Parathyroid adenoma (tissue), 2 donors: ENCODE results near the gene SP9.

Experiments
- H2AFZ ChIP-seq: fragments of 300-600 bp; sonication (generic); one replicate; pipeline ENCODE4 v1.7.0; 2017; ENCODE audit warnings: antibody characterized with exemption, mild to moderate bottlenecking
- H3K27ac ChIP-seq: fragments of 300-600 bp; sonication (generic); one replicate; pipeline ENCODE4 v1.7.0; 2017
- H3K27me3 ChIP-seq: fragments of 300-600 bp; sonication (generic); one replicate; pipeline ENCODE4 v1.7.0; 2017; ENCODE audit warnings: low read length; ENCODE audit not compliant: control insufficient read depth, insufficient read depth
- H3K36me3 ChIP-seq: fragments of 300-600 bp; sonication (generic); one replicate; pipeline ENCODE4 v1.7.0; 2017; ENCODE audit warnings: low read length; ENCODE audit not compliant: control insufficient read depth, insufficient read depth
- H3K4me1 ChIP-seq: fragments of 300-600 bp; sonication (generic); one replicate; pipeline ENCODE4 v1.7.0; 2017; ENCODE audit warnings: control low read depth
- H3K4me2 ChIP-seq: fragments of 300-600 bp; sonication (generic); one replicate; pipeline ENCODE4 v1.7.0; 2017; ENCODE audit warnings: low read length
- H3K4me3 ChIP-seq: fragments of 300-600 bp; sonication (generic); one replicate; pipeline ENCODE4 v1.7.0; 2017; ENCODE audit warnings: low read depth, low read length
- H3K79me2 ChIP-seq: fragments of 300-600 bp; sonication (generic); one replicate; pipeline ENCODE4 v1.7.0; 2017; ENCODE audit warnings: control low read depth
- H3K9ac ChIP-seq: fragments of 300-600 bp; sonication (generic); one replicate; pipeline ENCODE4 v1.7.0; 2017; ENCODE audit warnings: mild to moderate bottlenecking
- H3K9me3 ChIP-seq: fragments of 300-600 bp; sonication (generic); one replicate; pipeline ENCODE4 v1.7.0; 2017; ENCODE audit warnings: low read length; ENCODE audit not compliant: control insufficient read depth
- CTCF ChIP-seq: fragments of 300-600 bp; sonication (generic); IDR thresholded peaks from one replicate; pipeline ENCODE4 v1.7.0; 2017; ENCODE audit warnings: antibody characterized with exemption, mild to moderate bottlenecking
- donor health status: primary hyperparathyroidism.

SP9 gene

DNA sequence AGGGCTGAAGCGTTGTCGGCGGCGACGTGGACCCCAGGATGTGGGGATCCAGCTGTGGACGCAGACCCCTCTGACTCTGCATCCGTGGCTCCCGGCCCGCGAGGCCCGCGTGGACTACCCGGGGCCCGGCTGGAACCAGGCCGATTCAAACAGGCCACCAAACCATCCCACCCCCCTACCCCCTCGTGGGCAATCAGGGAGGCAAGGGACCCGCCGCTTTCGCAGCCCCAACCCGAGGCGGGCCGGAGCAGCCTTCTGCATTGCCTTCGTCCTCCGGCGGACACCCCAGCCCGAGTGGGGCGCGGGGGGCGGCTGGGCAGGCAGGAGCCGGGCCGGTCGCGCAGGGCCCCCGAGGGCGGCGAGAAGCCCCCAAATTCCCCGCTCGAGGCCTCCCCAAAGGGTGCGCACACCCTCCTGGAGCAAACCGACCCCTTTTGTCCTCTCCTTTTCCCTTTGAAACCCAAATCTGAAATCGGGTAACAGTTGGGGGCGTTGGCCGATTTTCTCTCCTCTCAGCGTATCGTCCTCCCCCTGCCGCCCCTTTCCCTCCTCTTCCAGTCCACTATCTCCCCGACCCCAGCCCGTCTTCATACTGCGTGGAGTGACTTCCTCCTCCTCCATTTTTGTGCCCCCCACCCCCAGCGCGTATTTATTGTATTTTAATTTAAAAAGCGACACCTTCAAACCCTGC lies 7.4 kb downstream of the SP9 start:
- Histone ChIP-seq H3K27ac (no peak overlapping the region), H3K4me3 (no peak overlapping the region), H3K4me1 (no peaks in the 10 kb centered on the region), H3K9ac (no peak overlapping the region), H3K4me2 (no peak overlapping the region), H3K79me2 (no peaks in the 10 kb centered on the region), H3K9me3 (no peaks in the 10 kb centered on the region), H3K36me3 (no peaks in the 10 kb centered on the region), H2AFZ (no peak overlapping the region), H3K27me3 (peaks cover 51% of the 10 kb centered on the region)
- TF ChIP-seq CTCF: no peak

DNA sequence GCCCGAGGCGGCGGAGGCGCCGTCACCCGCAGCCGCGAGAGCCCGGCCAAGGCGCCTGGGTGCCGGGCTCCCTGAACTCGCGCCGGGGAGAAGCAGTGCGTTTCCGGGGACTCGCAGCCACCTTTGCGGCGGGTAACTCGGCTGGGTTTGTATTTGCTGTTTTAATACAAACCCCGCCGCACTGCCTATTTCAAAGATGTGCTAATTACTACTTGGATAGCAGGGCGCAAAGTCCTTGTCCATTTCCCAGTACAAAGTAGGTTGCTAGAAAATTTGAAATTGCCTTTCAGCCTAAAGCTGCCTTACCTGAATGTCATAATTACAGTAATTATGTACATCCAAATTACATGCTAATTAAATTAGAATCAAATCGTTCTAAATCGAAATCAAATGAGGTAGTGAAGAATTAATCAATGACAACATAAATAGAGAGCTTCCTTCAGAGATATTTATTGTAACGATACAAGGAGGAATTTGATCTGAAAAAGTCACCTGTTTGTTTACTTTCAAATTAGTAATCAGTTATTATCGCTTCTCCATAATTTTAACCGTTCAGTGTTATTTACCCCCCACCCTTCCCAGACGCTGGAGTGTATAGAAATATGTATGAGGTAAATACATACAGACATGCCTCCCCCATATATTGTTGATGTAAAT lies 8.1 kb downstream of the SP9 start:
- no peak overlapping the region for H3K4me3 ChIP-seq
- no peak overlapping the region for H3K9ac ChIP-seq
- H2AFZ ChIP-seq: no peak overlapping the region
- no peak for TF ChIP-seq CTCF
- H3K4me2 ChIP-seq: no peak overlapping the region
- no peaks in the 10 kb centered on the region for H3K79me2 ChIP-seq
- no peaks in the 10 kb centered on the region for H3K36me3 ChIP-seq
- no peaks in the 10 kb centered on the region for H3K4me1 ChIP-seq
- no peak overlapping the region for H3K27ac ChIP-seq
- peaks cover 47% of the 10 kb centered on the region for H3K27me3 ChIP-seq
- H3K9me3 ChIP-seq: no peaks in the 10 kb centered on the region

- Histone ChIP-seq H3K27me3 (peaks cover 42% of the 10 kb centered on the region), H3K79me2 (no peaks in the 10 kb centered on the region), H3K4me1 (no peaks in the 10 kb centered on the region), H3K9me3 (no peaks in the 10 kb centered on the region), H2AFZ (no peak overlapping the region), H3K36me3 (no peaks in the 10 kb centered on the region), H3K27ac (no peak overlapping the region), H3K4me2 (no peak overlapping the region), H3K9ac (no peak overlapping the region), H3K4me3 (no peak overlapping the region)
- TF ChIP-seq CTCF: no peak
Observed at GRCh38 chr2:174343343-174343622, 8.5 kb downstream of the SP9 start.

DNA sequence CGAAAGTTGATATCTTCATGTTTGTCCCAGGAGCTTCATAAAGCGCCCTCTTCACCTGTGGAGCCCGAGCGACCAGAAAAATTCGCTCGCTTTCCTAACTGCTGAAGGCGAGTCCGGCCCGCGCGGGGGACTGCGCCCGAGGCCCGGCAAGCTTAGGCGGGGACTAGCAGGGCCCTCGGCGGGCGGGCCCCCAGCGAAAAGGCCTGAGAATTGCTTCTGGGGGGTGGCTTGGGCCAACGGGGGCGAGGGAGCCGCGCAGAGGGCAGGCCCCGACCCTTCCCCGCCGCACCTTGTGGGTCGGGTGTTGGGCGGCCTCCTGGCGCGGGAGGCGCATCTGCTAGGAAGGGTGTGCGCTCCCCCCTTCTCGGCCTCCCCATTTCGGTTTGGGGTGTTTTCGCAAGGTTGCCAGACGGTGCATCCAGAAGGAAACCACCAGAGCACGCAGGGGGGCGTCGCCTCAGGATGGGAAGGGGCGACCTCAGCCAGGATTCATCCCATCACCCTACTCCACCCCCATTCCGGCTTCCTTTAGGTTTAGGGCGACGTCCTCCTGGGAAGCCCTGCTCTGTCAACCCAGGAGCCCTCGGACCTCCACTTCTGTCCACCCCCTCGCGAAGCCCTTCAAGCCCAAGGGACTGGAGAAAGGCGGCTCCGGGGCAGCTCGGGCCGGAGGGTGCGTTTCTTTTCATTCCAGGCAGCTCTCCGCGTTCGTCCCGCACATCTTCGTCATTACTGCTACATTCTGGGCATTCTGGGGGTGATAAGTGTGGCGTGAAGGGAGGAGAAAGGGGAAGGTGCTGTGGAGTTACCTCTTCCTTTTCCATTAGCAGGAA lies 9.1 kb downstream of the SP9 start:
- no peak overlapping the region for H3K27ac ChIP-seq
- H2AFZ ChIP-seq: no peak overlapping the region
- H3K4me1 ChIP-seq: no peaks in the 10 kb centered on the region
- no peaks in the 10 kb centered on the region for H3K79me2 ChIP-seq
- no peaks in the 10 kb centered on the region for H3K9me3 ChIP-seq
- peaks cover 40% of the 10 kb centered on the region for H3K27me3 ChIP-seq
- TF ChIP-seq CTCF: no peak
- H3K4me3 ChIP-seq: no peak overlapping the region
- no peak overlapping the region for H3K4me2 ChIP-seq
- no peak overlapping the region for H3K9ac ChIP-seq
- peaks cover 3% of the 10 kb centered on the region for H3K36me3 ChIP-seq
